Heart left ventricle (tissue), 16 donors: ENCODE data around the gene UNC119B. TPM values are rescaled to one million over a fixed set of nuclear protein-coding genes. Genes with fewer than 3 reads are reported as not detected.

Experiments
- ATAC-seq, 4 donors: fragments of 200-7000 bp; cut with Tn5 transposase; one replicate each; pipeline ENCODE4 v1.9.1; 2020 to 2022; ENCODE audit warnings: moderate library complexity in 4 of 4, mild to moderate bottlenecking in 3 of 4, moderate number of reproducible peaks in 1 of 4
- DNase-seq, 5 donors: peaks; one replicate each; pipeline ENCODE4 v3.0.0-alpha.2; 2020
- H3K27ac ChIP-seq, 12 donors: fragments of 200-600 bp; sonication (generic) in 4 of 12; one replicate each; pipeline versions ENCODE4 v1.5.0 to v1.8.0; 2016 to 2022; ENCODE audit warnings: mild to moderate bottlenecking in 2 of 12
- H3K27me3 ChIP-seq, 9 donors: fragments of 200-600 bp; sonication (generic) in 2 of 9; one replicate each; pipeline versions ENCODE4 v1.5.1 to v1.8.0; 2016 to 2022; ENCODE audit warnings: mild to moderate bottlenecking in 3 of 9
- H3K36me3 ChIP-seq, 9 donors: fragments of 200-600 bp; sonication (generic) in 2 of 9; one replicate each; pipeline versions ENCODE4 v1.5.0 to v1.8.0; 2018 to 2022; ENCODE audit warnings: mild to moderate bottlenecking in 2 of 9
- H3K4me1 ChIP-seq, 12 donors: fragments of 200-600 bp; sonication (generic) in 4 of 12; one replicate each; pipeline versions ENCODE4 v1.5.0 to v1.8.0; 2016 to 2022; ENCODE audit warnings: mild to moderate bottlenecking in 3 of 12
- H3K4me3 ChIP-seq, 12 donors: fragments of 200-600 bp; sonication (generic) in 4 of 12; one replicate each; pipeline versions ENCODE4 v1.5.0 to v1.8.0; 2017 to 2022; ENCODE audit warnings: mild to moderate bottlenecking in 9 of 12, moderate library complexity in 4 of 12
- H3K9me3 ChIP-seq, 12 donors: fragments of 200-600 bp; sonication (generic) in 4 of 12; one replicate each; pipeline versions ENCODE4 v1.5.0 to v1.8.0; 2016 to 2022; ENCODE audit warnings: mild to moderate bottlenecking in 1 of 12
- POLR2A ChIP-seq, 2 donors: fragments of 450-650 bp; IDR thresholded peaks; one replicate each; pipeline ENCODE4 v1.6.1; 2017; ENCODE audit warnings: antibody characterized with exemption in 2 of 2, mild to moderate bottlenecking in 2 of 2, moderate library complexity in 2 of 2
- WGBS, 4 donors: extraction: QIAGEN DNeasy Blood & Tissue Kit in 2 of 4; methylation state at CpG; one replicate each; pipeline versions ENCODE4 v1.1.5 to v1.1.7; 2013 to 2018; 5-methylcytosine and 5-hydroxymethylcytosine counted together
- intact Hi-C, 10 donors: fragments of 100-400 bp; cut with DNase I; formaldehyde crosslinking; loops; one replicate each; pipeline versions ENCODE4 v1.11.1 to v1.14.2; 2022
- polyA plus RNA-seq, 2 donors: library from polyadenylated mRNA; stranded (reverse); fragments of 200-250 nt; gene quantifications; one replicate each; pipeline ENCODE4 v1.2.3, GENCODE V29; 2013
- total RNA-seq, 9 donors: library from RNA; depleted of rRNA in 2 of 9; stranded (reverse); fragments of >200 nt in 2 of 9; fragmentation: NEBNext Ultra II Directional in 3 of 9; extraction: Animal tissue kit (Norgen Biotek cat#: 25700) in 3 of 9; gene quantifications; one replicate each; pipeline versions ENCODE4 v1.1.0 to v1.2.4, GENCODE V29; 2016 to 2023
- TF ChIP-seq, protein P1 (sequence below), 12 donors: fragments of 200-600 bp; sonication (generic) in 4 of 12; IDR thresholded peaks; one replicate each; pipeline versions ENCODE4 v1.5.0 to v1.8.0; 2018 to 2022; ENCODE audit warnings: antibody characterized with exemption in 12 of 12, mild to moderate bottlenecking in 5 of 12
- donor health status: ischemic (EF 13 %, LVEDD 7.1; RV severe dilation, severe dysfunction).
- donor health status: healthy with polysubstance abuse.
- donor health status: DM: no; HTN: yes; CAD: no.
- donor health status: DM: no; HTN: no; CAD: no.
- donor health status: ischemic (EF 25% LVEDD 6.9; RV normal size, moderate dysfunction).
- donor health status: ischemic (EF 25% LVEDD 5.7; RV mildly dilated, moderate dysfunction).
- donor health status: healthy.
- donor health status: DM: yes; HTN: yes; CAD: no.
- donor health status: ischemic (EF 35%, LVEDD 5.7; RV mildly dilated, moderate dysfunction).
- donor health status: nonischemic (EF 11% LVEDD 7.7; RV severe dilation, severe dysfunction).
- donor health status: DM: yes; HTN: yes; CAD: no.
- donor health status: PGD.
- donor health status: ischemic (EF 29% LVEDD 5.4; RV normal size, mild dysfunction).
- donor health status: nonischemic (EF 23%, LVEDD 6.1; RV moderate dilation, normal function).

UNC119B gene
- total and polyA plus RNA-seq, 11 donors = 3.9 to 13.7 (median 10.7) TPM

DNA sequence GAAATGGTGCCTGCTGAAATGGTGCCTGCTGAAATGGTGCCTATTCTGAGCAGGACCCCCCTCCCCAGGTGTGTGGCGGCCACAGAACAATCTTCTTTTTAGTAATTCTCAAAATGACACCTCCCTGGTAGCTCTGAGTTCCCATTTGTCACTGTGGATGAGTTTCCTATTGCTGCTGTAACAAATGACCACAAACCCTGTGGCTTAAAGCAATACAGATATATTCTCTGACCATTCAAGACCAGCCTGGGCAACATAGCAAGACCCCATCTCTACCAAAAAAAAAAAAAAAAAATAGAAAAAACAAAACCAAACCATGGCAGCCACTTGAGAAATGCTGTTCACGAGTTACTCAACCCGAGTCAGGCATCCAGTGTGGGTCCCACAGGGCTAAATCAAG lies 23.3 kb downstream of the UNC119B start:
- TF ChIP-seq, protein P1, sequence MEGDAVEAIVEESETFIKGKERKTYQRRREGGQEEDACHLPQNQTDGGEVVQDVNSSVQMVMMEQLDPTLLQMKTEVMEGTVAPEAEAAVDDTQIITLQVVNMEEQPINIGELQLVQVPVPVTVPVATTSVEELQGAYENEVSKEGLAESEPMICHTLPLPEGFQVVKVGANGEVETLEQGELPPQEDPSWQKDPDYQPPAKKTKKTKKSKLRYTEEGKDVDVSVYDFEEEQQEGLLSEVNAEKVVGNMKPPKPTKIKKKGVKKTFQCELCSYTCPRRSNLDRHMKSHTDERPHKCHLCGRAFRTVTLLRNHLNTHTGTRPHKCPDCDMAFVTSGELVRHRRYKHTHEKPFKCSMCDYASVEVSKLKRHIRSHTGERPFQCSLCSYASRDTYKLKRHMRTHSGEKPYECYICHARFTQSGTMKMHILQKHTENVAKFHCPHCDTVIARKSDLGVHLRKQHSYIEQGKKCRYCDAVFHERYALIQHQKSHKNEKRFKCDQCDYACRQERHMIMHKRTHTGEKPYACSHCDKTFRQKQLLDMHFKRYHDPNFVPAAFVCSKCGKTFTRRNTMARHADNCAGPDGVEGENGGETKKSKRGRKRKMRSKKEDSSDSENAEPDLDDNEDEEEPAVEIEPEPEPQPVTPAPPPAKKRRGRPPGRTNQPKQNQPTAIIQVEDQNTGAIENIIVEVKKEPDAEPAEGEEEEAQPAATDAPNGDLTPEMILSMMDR (IDR thresholded peaks at IDR 0.05) = no peak
- TF ChIP-seq POLR2A (IDR thresholded peaks at IDR 0.05) = no peak
- intact Hi-C loops = no loop called here
- DNase-seq (no peak), ATAC-seq (no peak)
- Histone ChIP-seq H3K36me3 (peaks cover 0 to 50% (median 30%) of the 10 kb centered on the region in 9 donors), H3K27ac (no peak overlapping the region), H3K4me3 (no peak overlapping the region), H3K4me1 (no peaks in the 10 kb centered on the region), H3K27me3 (no peaks in the 10 kb centered on the region), H3K9me3 (no peaks in the 10 kb centered on the region)
- WGBS, 4 donors = 79 to 89% (median 83%) methylated on average over 3 of the region's 3 CpGs

DNA sequence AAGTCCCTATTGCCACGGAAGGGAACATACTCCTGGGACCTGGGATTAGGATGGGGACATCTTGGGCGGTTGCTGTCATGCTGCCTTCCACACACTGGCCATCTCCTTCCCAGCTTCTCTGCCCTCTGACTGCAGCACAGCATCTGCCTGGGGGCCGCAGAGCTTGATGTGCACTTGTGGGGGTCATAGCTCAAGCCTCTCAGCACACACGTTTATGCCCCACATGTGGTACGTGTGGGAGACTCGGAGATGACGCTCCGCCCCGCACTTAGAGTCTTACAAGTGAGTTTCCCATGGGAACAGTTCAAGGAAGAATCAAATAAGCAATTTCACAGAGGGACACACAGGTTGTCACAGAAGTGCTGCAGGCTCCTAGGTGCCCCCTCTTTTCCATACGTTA lies 24.0 kb downstream of the UNC119B start:
- no peak overlapping the region for H3K27ac ChIP-seq
- no peaks in the 10 kb centered on the region for H3K27me3 ChIP-seq
- no peak for DNase-seq
- H3K36me3 ChIP-seq = peaks cover 0 to 52% (median 32%) of the 10 kb centered on the region in 9 donors
- no peaks in the 10 kb centered on the region for H3K4me1 ChIP-seq
- intact Hi-C loops = no loop called here
- no peak for ATAC-seq
- WGBS, 4 donors = 92 to 93% (median 92%) methylated on average over 10 of the region's 10 CpGs
- TF ChIP-seq, protein P1 (IDR thresholded peaks at IDR 0.05) = no peak
- no peak for TF ChIP-seq POLR2A (IDR thresholded peaks at IDR 0.05)
- H3K4me3 ChIP-seq = no peak overlapping the region
- no peaks in the 10 kb centered on the region for H3K9me3 ChIP-seq

DNA sequence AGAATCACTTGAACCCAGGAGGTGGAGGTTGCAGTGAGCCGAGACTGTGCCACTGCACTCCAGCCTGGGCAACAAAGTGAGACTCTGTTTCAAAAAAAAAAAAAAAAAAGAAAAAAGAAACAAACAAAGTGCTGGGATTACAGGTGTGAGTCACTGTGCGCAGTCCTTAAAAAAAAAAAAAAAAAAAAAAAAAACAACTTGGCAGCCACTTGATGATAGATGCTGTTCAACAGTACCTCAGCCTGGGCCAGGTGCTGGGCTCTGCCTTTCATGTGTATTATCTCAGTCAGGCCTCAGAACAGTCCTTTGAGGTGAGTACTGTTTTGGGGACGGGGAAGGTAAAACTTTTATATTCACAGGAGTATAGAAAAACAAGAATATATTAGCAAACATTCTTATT lies 24.9 kb downstream of the UNC119B start:
- intact Hi-C loops = no loop called here
- Histone ChIP-seq H3K4me1 (no peaks in the 10 kb centered on the region), H3K36me3 (peaks cover 0 to 53% (median 27%) of the 10 kb centered on the region in 9 donors), H3K27ac (no peak overlapping the region), H3K4me3 (no peak overlapping the region), H3K9me3 (no peaks in the 10 kb centered on the region), H3K27me3 (no peaks in the 10 kb centered on the region)
- no peak for ATAC-seq
- WGBS, 4 donors = 93 to 97% (median 97%) methylated on average over 3 of the region's 3 CpGs
- no peak for TF ChIP-seq POLR2A (IDR thresholded peaks at IDR 0.05)
- TF ChIP-seq, protein P1 (IDR thresholded peaks at IDR 0.05) = no peak
- no peak for DNase-seq

DNA sequence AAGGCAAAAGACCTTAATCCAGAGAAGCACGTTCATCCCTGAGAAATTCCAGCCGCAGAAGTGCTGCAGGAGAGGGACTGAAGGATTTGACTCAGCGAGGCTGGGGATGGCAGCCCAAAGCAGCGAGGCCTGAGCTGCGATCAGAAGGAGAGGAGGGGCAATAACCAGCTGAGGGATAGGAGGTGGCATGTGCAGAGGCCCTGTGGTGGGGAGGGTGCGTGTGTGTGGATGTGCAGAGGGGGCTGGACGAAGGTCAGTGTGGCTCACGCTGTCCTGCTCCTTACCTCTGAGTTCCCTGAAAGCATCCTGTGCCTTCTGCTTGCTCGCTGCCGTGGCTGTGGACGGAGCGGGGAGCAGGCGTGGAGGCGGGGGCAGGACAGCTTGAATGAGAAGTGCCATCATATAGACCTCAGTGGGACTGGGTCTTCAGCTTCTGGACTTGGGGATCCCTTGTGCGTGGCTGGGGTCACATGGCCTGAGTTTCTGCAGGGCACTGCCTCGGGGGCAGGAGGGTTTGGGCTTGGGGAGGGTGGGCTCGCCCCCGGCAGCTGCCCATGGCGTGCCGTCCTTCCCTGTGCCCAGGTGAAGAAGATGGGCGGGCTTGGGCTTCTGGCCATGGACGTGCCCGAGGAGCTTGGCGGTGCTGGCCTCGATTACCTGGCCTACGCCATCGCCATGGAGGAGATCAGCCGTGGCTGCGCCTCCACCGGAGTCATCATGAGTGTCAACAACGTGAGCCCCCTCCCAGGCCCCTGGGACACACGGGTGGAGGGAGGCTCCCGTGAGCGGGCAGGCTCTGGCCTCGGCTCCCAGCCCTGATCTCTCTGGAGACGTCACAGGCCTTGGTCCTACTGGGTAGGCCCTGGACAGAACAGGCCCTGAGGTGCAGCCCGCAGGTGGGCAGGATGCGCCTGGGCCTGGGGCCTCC lies 26.4 kb downstream of the UNC119B start:
- Histone ChIP-seq H3K4me3 (no peak overlapping the region), H3K27ac (no peak overlapping the region), H3K4me1 (no peaks in the 10 kb centered on the region), H3K36me3 (peaks cover 0 to 45% (median 15%) of the 10 kb centered on the region in 9 donors), H3K27me3 (no peaks in the 10 kb centered on the region), H3K9me3 (no peaks in the 10 kb centered on the region)
- WGBS, 4 donors = 91 to 93% (median 93%) methylated on average over 20 to 38 of the region's 38 CpGs
- intact Hi-C loops = no loop called here
- TF ChIP-seq, protein P1 (IDR thresholded peaks at IDR 0.05) = no peak
- TF ChIP-seq POLR2A (IDR thresholded peaks at IDR 0.05) = no peak
- DNase-seq (no peak), ATAC-seq (no peak)
